Subcutaneous adipose tissue (tissue), 4 donors: Measurements from ENCODE around the gene ITCH. TPM values are rescaled to one million over a fixed set of nuclear protein-coding genes. Genes with fewer than 3 reads are reported as not detected.

ENCODE experiments used
- CTCF ChIP-seq: fragments of 450-650 bp; IDR thresholded peaks from one replicate; pipeline ENCODE4 v1.5.1; 2016; ENCODE audit warnings: low read depth, mild to moderate bottlenecking, control low read depth, antibody characterized with exemption, moderate library complexity
- total RNA-seq, 4 donors: library from RNA; depleted of rRNA; stranded (reverse); fragments of >200 nt; gene quantifications; one replicate each; pipeline ENCODE4 v1.1.0, GENCODE V29; 2016

ITCH gene
- 100 to 1,000 TPM in 1 of 4 donors, 10 to 100 TPM in 3; 59.0 to 178 (median 74.2) TPM for total RNA-seq

DNA sequence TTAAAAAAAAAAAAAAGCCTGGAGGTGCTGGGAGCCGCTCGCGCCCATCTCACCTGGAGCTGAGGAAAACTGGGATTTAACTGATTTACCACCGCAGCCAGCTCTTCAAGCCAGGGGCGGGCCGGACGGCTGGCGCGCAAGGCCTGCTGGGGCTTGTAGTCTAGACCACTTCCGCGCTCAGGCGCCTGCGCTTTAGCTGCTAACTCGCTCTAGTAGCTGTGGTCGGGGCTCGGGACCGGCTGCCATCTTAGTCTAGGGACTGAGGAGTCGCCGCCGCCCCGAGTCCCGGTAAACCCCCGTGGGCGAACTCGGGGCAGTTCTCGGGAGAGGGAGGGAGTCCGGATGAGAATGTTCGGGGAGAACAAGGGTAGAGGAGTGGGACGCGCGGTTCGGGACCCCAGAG lies at the start of gene ITCH:
TSS of gene ITCH (plus strand) at position 212 of the 403 bp plus-strand sequence. CDS start 30,539 bp downstream, outside the sequence.
- no peak for TF ChIP-seq CTCF

DNA sequence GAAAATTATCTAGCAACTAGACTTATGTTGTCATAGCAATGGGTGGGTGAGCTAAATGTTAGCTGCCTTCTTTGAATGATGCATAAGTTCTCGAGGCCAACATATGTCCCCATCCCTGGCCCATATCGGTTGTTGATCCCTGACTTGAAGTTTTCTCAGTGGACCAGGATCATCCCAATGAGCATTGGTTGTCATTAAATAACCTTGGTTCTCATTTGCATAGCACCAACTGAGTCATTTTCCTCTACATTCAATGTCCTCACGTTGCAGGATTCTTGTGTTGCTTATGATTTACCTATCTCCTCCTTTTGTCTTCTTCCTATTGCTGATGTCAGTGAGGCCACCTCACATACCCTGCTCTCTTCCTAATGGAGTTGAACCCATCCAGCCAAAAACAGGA lies 47.8 kb upstream of the ITCH start:
- TF ChIP-seq CTCF = no peak

GRCh38 chr20:34316196-34316814 lies 46.8 kb upstream of the ITCH start:
- no peak for TF ChIP-seq CTCF

DNA sequence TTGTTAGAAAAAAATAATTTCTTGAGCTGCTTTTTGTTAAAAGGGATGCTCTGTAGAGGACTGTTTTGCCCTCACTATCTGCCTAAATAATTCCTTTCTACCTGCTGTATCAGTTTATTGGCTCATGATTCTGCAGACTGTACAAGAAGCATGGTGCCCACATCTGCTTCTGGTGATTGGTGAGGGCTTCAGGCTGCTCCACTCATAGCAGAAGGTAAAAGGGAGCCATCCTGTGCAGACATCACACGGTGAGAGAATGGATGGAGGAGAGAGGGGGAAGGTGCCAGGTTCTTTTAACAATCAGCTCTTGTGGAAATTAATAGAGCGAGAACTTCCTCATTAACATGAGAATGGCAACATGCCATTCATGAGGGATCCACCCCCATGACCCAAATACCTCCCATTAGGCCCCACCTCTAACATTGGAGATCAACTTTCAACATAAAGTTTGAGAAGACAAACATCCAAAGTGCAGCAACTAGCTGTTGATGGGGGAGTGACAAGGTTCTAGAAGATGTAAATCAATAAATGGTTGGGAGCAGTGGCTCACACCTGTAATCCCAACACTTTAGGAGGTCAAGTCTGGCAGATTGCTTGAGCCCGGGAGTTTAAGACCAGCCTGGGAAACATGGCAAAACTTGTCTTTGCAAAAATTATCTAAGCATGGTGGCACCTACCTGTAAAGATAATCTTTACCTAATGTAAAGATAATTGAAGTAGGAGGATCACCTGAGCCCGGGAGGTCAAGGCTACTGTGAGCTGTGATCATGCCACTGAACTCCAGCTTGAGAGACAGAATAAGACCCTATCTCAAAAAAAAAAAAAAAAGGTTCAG lies 44.2 kb upstream of the ITCH start:
- TF ChIP-seq CTCF = no peak

GRCh38 chr20:34320861-34321260 lies 42.2 kb upstream of the ITCH start:
- TF ChIP-seq CTCF = no peak

- TF ChIP-seq CTCF = no peak
These were observed 40.6 kb upstream of the ITCH start for GRCh38 chr20:34322267-34323105.

GRCh38 chr20:34324541-34324940 lies 38.5 kb upstream of the ITCH start:
- TF ChIP-seq CTCF = no peak
